ENCODE measurements around the gene TCEAL2. TPM values are rescaled to one million over a fixed set of nuclear protein-coding genes. Genes with fewer than 3 reads are reported as not detected.
A peak's percentile ranks its signal among the peaks of the same experiment; 100 is the strongest.
"Not testable (repeated sequence)": the region's sequence is repeated elsewhere in the genome, so short reads cannot be mapped to it uniquely, and the experiment has no call there.

TCEAL2 gene
- total RNA-seq, 4 donors from 2014 or later = 2.9 to 7.7 (median 5.0) TPM

DNA sequence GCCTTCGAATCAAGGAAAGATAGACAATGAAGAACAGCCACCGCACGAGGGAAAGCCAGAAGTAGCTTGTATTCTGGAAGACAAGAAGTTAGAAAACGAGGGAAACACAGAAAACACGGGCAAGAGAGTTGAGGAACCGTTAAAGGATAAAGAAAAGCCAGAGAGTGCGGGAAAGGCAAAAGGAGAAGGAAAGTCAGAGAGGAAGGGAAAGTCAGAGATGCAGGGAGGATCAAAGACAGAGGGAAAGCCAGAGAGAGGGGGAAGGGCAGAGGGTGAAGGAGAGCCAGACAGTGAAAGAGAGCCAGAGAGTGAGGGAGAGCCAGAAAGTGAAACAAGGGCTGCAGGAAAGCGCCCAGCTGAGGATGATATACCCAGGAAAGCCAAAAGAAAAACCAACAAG is 1.4 kb downstream of the TCEAL2 start:
- Histone ChIP-seq H3K9me3 (no peaks in the 10 kb centered on the region), H3K36me3 (no peaks in the 10 kb centered on the region), H3K27ac (no peak overlapping the region), H3K4me1 (no peaks in the 10 kb centered on the region), H3K4me3 (no peak overlapping the region), H3K27me3 (peaks cover 0 to 53% of the 10 kb centered on the region in 2 donors)
- 40 to 51% methylated on average over 8 of the region's 8 CpGs for WGBS, 2 donors
- no peak for DNase-seq (ENCODE audit: low spot score in 2 of 2)
- TF ChIP-seq, protein P1, sequence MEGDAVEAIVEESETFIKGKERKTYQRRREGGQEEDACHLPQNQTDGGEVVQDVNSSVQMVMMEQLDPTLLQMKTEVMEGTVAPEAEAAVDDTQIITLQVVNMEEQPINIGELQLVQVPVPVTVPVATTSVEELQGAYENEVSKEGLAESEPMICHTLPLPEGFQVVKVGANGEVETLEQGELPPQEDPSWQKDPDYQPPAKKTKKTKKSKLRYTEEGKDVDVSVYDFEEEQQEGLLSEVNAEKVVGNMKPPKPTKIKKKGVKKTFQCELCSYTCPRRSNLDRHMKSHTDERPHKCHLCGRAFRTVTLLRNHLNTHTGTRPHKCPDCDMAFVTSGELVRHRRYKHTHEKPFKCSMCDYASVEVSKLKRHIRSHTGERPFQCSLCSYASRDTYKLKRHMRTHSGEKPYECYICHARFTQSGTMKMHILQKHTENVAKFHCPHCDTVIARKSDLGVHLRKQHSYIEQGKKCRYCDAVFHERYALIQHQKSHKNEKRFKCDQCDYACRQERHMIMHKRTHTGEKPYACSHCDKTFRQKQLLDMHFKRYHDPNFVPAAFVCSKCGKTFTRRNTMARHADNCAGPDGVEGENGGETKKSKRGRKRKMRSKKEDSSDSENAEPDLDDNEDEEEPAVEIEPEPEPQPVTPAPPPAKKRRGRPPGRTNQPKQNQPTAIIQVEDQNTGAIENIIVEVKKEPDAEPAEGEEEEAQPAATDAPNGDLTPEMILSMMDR (IDR thresholded peaks at IDR 0.05) = no peak
- no peak for TF ChIP-seq EP300 (IDR thresholded peaks at IDR 0.05)
- no peak for TF ChIP-seq POLR2A (IDR thresholded peaks at IDR 0.05)

DNA sequence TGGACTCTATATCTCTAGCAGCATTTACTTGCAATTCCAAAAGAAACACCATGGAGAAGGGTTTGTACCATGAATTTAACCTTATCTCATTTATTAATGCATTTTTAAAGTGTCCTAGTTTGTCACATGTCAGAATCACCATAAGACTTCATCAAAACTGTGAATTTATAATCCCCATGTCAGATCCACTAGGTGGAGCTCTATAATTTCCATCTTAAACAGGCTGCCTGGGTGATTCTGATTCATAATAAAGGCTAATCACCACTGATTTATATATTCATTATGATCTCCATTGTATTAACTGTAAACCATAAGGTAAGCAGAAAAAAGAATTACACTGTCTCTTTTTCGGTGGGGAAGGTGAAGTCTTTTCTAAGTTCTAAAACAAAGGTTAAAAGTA is 4.0 kb downstream of the TCEAL2 start:
- H3K27me3 ChIP-seq = peaks cover 0 to 52% of the 10 kb centered on the region in 2 donors
- H3K36me3 ChIP-seq = no peaks in the 10 kb centered on the region
- DNase-seq (ENCODE audit: low spot score in 2 of 2) = no peak
- no peaks in the 10 kb centered on the region for H3K9me3 ChIP-seq
- TF ChIP-seq, protein P1 (IDR thresholded peaks at IDR 0.05) = peak in 1 of 5 experiments; percentile 23
- TF ChIP-seq POLR2A (IDR thresholded peaks at IDR 0.05) (no peak), EP300 (IDR thresholded peaks at IDR 0.05) (no peak)
- WGBS, 2 donors = 24 to 76% methylated on average over 1 of the region's 1 CpG
- H3K27ac ChIP-seq = no peak overlapping the region
- no peak overlapping the region for H3K4me3 ChIP-seq
- no peaks in the 10 kb centered on the region for H3K4me1 ChIP-seq

DNA sequence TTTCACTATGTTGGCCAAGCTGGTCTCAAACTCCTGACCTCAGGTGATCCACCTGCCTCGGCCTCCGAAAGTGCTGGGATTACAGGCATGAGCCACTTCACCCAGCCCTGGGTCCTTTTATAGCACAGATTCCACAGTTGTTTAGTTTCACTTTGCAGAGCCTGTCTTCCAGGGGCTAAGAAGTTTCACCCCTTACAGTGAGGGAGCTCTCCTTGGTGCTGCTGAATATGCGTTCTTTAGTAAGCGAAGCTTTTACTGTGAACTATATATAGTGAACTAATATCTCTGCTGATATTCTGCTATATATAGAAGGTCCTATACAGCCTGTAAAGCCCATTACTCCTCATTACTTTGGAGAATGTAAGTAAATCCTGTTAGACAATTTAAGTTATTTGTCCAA is 12.6 kb downstream of the TCEAL2 start:
- no peak overlapping the region for H3K4me3 ChIP-seq
- H3K4me1 ChIP-seq = no peaks in the 10 kb centered on the region
- H3K27ac ChIP-seq = no peak overlapping the region
- DNase-seq (ENCODE audit: low spot score in 2 of 2) = no peak
- 47 to 66% methylated on average over 4 of the region's 4 CpGs for WGBS, 2 donors
- peaks cover 0 to 31% of the 10 kb centered on the region in 2 donors for H3K27me3 ChIP-seq
- H3K36me3 ChIP-seq = no peaks in the 10 kb centered on the region
- TF ChIP-seq EP300 (IDR thresholded peaks at IDR 0.05) (no peak), POLR2A (IDR thresholded peaks at IDR 0.05) (no peak)
- TF ChIP-seq, protein P1 (IDR thresholded peaks at IDR 0.05) = no peak
- H3K9me3 ChIP-seq = no peaks in the 10 kb centered on the region

DNA sequence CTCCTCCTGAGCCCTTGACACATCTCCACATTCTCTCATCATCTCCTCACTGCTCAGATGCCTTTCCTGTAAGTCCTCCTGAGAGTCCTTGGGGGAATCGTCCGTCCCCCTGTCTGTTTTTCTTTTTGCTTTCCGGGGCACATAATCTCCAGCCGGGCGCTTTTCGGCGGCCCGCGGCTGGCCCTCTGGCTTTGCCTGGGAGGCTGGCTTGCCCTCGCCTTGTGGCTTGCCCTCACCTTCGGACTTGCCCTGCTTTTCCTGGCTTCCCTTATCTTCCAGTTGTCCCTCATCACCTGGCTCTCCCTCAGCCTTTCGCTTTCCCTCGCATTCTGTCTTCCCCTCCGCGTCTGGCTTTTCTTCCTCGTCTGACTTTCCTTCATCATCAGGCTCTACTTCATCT is 15.4 kb downstream of the TCEAL2 start:
- not testable (repeated sequence) for H3K9me3 ChIP-seq; DNase-seq (ENCODE audit: low spot score in 2 of 2); H3K27ac ChIP-seq; H3K36me3 ChIP-seq; H3K4me1 ChIP-seq; H3K4me3 ChIP-seq
- WGBS, 2 donors = 34 to 59% methylated on average over 16 of the region's 16 CpGs
- peaks cover 0 to 34% of the 10 kb centered on the region in 2 donors for H3K27me3 ChIP-seq

DNA sequence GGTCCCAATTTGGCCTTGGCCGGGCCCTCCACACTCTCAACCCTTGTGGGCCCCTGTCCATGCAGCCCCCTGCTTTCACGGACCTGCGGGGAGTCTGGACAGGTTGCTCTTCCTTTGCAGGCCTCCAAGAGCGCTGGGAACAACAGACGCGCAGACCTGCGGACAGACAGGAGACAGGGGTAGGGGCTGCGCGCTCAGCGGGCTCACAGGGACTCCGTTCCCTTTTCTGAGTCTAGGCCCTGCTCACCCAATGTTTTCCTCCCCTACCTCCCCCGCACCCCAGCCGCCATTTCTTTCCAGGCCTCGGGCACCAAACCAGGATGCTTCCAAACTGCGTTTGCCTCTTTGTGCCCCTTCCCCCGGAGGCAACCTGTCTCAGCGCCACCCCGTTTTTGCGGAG is 16.2 kb downstream of the TCEAL2 start:
- H3K36me3 ChIP-seq; H3K4me1 ChIP-seq; DNase-seq (ENCODE audit: low spot score in 2 of 2); H3K9me3 ChIP-seq; H3K4me3 ChIP-seq; H3K27ac ChIP-seq: not testable (repeated sequence)
- 3 to 52% methylated on average over 16 to 19 of the region's 19 CpGs for WGBS, 2 donors
- H3K27me3 ChIP-seq = peaks cover 0 to 34% of the 10 kb centered on the region in 2 donors

DNA sequence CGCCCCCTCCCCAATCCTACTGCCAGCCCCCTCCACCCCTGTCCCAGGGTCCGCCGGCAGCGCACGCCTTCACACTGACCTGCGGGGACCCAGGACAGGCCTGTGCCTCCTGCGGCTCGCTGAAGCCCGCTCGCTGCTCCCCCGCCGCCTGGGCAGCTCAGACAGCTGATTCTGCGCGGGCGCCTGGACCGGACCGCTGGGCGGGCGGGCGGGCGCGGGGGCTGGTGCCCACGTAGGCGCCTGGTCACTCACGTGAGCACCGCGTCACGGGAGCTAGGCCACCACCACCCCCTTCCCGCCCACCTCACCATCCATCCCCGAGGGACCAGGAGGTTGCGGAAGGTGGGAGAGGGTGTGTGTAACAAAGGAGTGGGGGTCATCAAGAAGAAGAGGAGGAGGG is 16.8 kb downstream of the TCEAL2 start, which contains the start of gene TCEAL6:
Gene TCEAL6, minus strand, starts transcription at position 208 of the 400 bp plus-strand sequence.
- not testable (repeated sequence) for DNase-seq (ENCODE audit: low spot score in 2 of 2); H3K27ac ChIP-seq; H3K4me1 ChIP-seq; H3K9me3 ChIP-seq; H3K4me3 ChIP-seq; H3K36me3 ChIP-seq
- 8 to 28% methylated on average over 2 to 13 of the region's 31 CpGs for WGBS, 2 donors
- H3K27me3 ChIP-seq = peaks cover 0 to 39% of the 10 kb centered on the region in 2 donors
